Activated T-cell treated with anti-CD3 and anti-CD28 coated beads, Interleukin-2, amount 50 U/mL, for 24 hours (primary cell): ENCODE measurements around the gene TLCD1.

Source experiments
- DNase-seq: peaks from one replicate; pipeline ENCODE4 v3.0.0-alpha.2; 2020
- H3K27ac Mint-ChIP-seq: 2 replicates; pipeline ENCODE4 v1.8.0; 2020; ENCODE audit warnings: mild to moderate bottlenecking, mixed read lengths
- H3K27me3 Mint-ChIP-seq: 2 replicates; pipeline ENCODE4 v1.8.0; 2020; ENCODE audit warnings: mixed read lengths
- H3K36me3 Mint-ChIP-seq: 2 replicates; pipeline ENCODE4 v1.8.0; 2020; ENCODE audit warnings: low read depth, mixed read lengths
- H3K4me1 Mint-ChIP-seq: 2 replicates; pipeline ENCODE4 v1.8.0; 2020; ENCODE audit warnings: low read depth, mixed read lengths
- H3K4me3 Mint-ChIP-seq: 2 replicates; pipeline ENCODE4 v1.8.0; 2020; ENCODE audit warnings: mild to moderate bottlenecking, moderate library complexity, mixed read lengths
- H3K9me3 Mint-ChIP-seq: 2 replicates; pipeline ENCODE4 v1.8.0; 2020; ENCODE audit warnings: mixed read lengths

The TLCD1 gene

GRCh38 chr17:28716740-28717577 is 9.1 kb downstream of the TLCD1 start:
- Mint-ChIP-seq H3K4me3 (peak overlapping the region; percentile 66), H3K27me3 (peaks cover 42% of the 10 kb centered on the region), H3K27ac (no peak overlapping the region), H3K36me3 (peaks cover 25% of the 10 kb centered on the region), H3K9me3 (no peaks in the 10 kb centered on the region), H3K4me1 (peaks cover 28% of the 10 kb centered on the region)
- no peak for DNase-seq

- H3K36me3 Mint-ChIP-seq, result peaks cover 8% of the 10 kb centered on the region
- no peak overlapping the region for H3K4me3 Mint-ChIP-seq
- no peaks in the 10 kb centered on the region for H3K9me3 Mint-ChIP-seq
- no peak overlapping the region for H3K27ac Mint-ChIP-seq
- peaks cover 35% of the 10 kb centered on the region for H3K4me1 Mint-ChIP-seq
- peaks cover 42% of the 10 kb centered on the region for H3K27me3 Mint-ChIP-seq
- no peak for DNase-seq
Observed at GRCh38 chr17:28715217-28715616, 10.8 kb downstream of the TLCD1 start.

DNA sequence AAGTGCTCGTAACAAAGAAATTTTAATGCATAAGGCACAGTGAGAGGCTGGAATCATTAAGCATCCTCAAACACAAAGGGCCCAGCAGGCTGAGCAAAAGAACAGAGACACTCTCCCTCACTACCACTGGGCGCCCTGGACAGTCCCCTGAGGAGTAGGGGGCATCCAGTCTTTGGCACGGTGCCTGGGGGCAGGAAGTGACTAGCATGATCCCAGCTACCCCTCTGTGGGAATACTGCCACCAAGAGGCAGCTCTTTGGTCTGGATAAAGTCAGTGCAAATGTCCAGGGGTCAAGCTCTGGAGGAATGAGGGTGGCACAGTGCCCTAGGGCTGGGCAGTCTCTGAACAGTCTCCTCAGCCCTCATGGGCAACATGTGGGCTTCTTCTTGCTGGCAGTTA is 11.8 kb downstream of the TLCD1 start:
- DNase-seq, result no peak
- H3K9me3 Mint-ChIP-seq, result no peaks in the 10 kb centered on the region
- peaks cover 1% of the 10 kb centered on the region for H3K36me3 Mint-ChIP-seq
- H3K4me3 Mint-ChIP-seq, result no peak overlapping the region
- H3K27me3 Mint-ChIP-seq, result peaks cover 42% of the 10 kb centered on the region
- peaks cover 34% of the 10 kb centered on the region for H3K4me1 Mint-ChIP-seq
- H3K27ac Mint-ChIP-seq, result no peak overlapping the region

- Mint-ChIP-seq H3K27ac (peak overlapping the region; percentile 88), H3K9me3 (no peaks in the 10 kb centered on the region), H3K36me3 (peaks cover 4% of the 10 kb centered on the region), H3K27me3 (peaks cover 35% of the 10 kb centered on the region), H3K4me1 (peaks cover 23% of the 10 kb centered on the region), H3K4me3 (peak overlapping the region; percentile 80)
- no peak for DNase-seq
Observed at GRCh38 chr17:28712705-28713415, 13.2 kb downstream of the TLCD1 start.

DNA sequence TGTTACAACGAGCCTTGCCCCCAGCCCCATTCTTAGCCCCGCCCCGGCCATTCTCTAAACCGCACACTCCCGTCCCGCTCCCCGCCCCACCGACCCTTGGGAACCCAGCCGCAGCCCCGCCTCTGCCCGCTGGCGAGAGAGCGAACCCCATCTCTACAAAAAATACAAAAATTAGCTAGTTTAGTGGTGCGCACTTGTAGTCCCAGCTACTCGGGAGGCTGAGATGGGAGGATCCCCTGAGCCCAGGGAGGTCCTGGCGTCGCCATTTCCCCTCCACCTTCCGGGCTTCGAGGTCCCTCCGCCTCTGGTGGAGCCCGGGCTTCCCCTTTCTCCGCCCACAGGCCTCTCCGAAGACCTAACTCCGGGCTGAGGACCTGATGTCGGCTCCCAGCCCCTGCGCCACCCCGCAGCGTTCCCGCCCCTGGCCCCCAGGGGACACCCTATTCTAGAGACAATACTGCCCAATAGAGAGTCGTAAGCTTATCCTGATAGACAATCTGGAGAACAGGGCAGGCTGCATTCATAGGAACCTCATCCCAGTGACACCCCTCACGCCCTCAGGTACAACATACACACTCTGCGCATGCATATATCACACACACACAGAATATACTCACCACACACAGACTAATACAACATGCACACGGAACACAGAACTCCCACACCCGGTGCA is 13.9 kb downstream of the TLCD1 start:
- peak overlapping the region; percentile 80 for H3K4me3 Mint-ChIP-seq
- H3K9me3 Mint-ChIP-seq, result no peaks in the 10 kb centered on the region
- peak; percentile 79 for DNase-seq
- peaks cover 10% of the 10 kb centered on the region for H3K36me3 Mint-ChIP-seq
- peak overlapping the region; percentile 88 for H3K27ac Mint-ChIP-seq
- H3K4me1 Mint-ChIP-seq, result peaks cover 22% of the 10 kb centered on the region
- H3K27me3 Mint-ChIP-seq, result peaks cover 34% of the 10 kb centered on the region

- no peak for DNase-seq
- Mint-ChIP-seq H3K9me3 (no peaks in the 10 kb centered on the region), H3K4me3 (peak within 1 kb of the TSS; percentile 80), H3K27ac (peak within 1 kb of the TSS; percentile 88), H3K27me3 (peaks cover 31% of the 10 kb centered on the region), H3K4me1 (peaks cover 22% of the 10 kb centered on the region), H3K36me3 (peaks cover 11% of the 10 kb centered on the region)
Observed at GRCh38 chr17:28711723-28712031, 14.4 kb downstream of the TLCD1 start, which contains the start of gene PROCA1. Gene PROCA1 (minus strand): TSS chr17:28711888. CDS start chr17:28711660, 228 bp downstream.

- Mint-ChIP-seq H3K4me3 (peak overlapping the region; percentile 80), H3K4me1 (peaks cover 22% of the 10 kb centered on the region), H3K27ac (peak overlapping the region; percentile 88), H3K27me3 (peaks cover 26% of the 10 kb centered on the region), H3K9me3 (no peaks in the 10 kb centered on the region), H3K36me3 (peaks cover 16% of the 10 kb centered on the region)
- peak; percentile 94 for DNase-seq
Observed at GRCh38 chr17:28710861-28711722, 14.9 kb downstream of the TLCD1 start.

- DNase-seq, result no peak
- H3K4me3 Mint-ChIP-seq, result no peak overlapping the region
- peaks cover 16% of the 10 kb centered on the region for H3K4me1 Mint-ChIP-seq
- H3K27ac Mint-ChIP-seq, result no peak overlapping the region
- peaks cover 1% of the 10 kb centered on the region for H3K27me3 Mint-ChIP-seq
- H3K9me3 Mint-ChIP-seq, result no peaks in the 10 kb centered on the region
- H3K36me3 Mint-ChIP-seq, result peaks cover 52% of the 10 kb centered on the region
Observed at GRCh38 chr17:28707339-28707720, 18.7 kb downstream of the TLCD1 start.

DNA sequence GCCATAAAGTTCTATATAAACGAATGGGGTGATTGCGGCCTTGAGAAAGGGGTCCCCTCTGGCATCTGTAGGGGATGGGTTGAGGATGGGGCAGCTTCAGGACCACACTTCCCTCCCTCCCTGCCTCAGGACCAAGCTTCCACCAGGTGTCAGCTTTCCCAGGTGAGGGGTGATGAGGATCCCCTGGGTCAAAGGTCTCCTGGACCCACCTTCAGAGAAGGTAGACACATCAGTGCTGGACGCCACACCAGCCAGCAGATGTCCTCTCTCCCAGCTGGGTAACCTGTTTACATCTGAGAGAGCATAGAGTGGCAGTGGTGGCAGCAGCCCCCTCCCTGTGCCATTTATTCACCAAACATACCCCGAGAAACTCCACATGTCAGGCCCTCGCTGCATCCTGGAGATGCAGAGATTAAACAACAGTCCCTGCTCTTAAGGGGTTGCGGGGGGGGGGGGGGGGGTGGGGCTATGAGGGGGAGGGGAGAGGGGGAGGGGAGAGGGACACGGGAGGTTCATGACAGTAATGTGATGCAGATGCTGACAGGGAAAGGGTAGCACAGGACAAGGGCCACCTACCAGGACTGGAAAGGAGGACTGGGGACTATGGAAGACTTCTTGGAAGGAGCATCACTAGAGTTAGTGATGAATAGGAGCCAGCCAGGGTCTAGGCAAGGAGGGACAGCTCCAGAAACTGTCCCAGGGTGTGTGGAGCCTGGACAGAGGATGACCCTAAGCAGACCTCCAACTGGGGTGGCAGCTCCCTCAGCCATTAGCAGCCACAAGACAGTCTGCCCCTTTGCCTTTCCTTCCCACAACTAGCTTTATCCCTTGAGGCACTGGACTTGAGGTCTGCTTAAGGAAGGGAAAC is 19.3 kb downstream of the TLCD1 start:
- no peak for DNase-seq
- Mint-ChIP-seq H3K27ac (no peak overlapping the region), H3K36me3 (peaks cover 58% of the 10 kb centered on the region), H3K4me1 (peaks cover 10% of the 10 kb centered on the region), H3K27me3 (no peaks in the 10 kb centered on the region), H3K9me3 (no peaks in the 10 kb centered on the region), H3K4me3 (no peak overlapping the region)

GRCh38 chr17:28705728-28706334 is 20.2 kb downstream of the TLCD1 start:
- Mint-ChIP-seq H3K27me3 (no peaks in the 10 kb centered on the region), H3K4me1 (peaks cover 5% of the 10 kb centered on the region), H3K9me3 (no peaks in the 10 kb centered on the region), H3K4me3 (no peak overlapping the region), H3K27ac (peak overlapping the region; percentile 61), H3K36me3 (peaks cover 67% of the 10 kb centered on the region)
- no peak for DNase-seq

- H3K27me3 Mint-ChIP-seq, result no peaks in the 10 kb centered on the region
- H3K4me3 Mint-ChIP-seq, result no peak overlapping the region
- H3K4me1 Mint-ChIP-seq, result peaks cover 2% of the 10 kb centered on the region
- peaks cover 74% of the 10 kb centered on the region for H3K36me3 Mint-ChIP-seq
- no peaks in the 10 kb centered on the region for H3K9me3 Mint-ChIP-seq
- DNase-seq, result no peak
- peak overlapping the region; percentile 61 for H3K27ac Mint-ChIP-seq
Observed at GRCh38 chr17:28705074-28705659, 20.9 kb downstream of the TLCD1 start.

GRCh38 chr17:28704219-28704858 is 21.7 kb downstream of the TLCD1 start:
- Mint-ChIP-seq H3K36me3 (peaks cover 82% of the 10 kb centered on the region), H3K9me3 (no peaks in the 10 kb centered on the region), H3K4me3 (no peak overlapping the region), H3K27me3 (no peaks in the 10 kb centered on the region), H3K27ac (peak overlapping the region; percentile 41), H3K4me1 (no peaks in the 10 kb centered on the region)
- DNase-seq, result no peak
